Kidney glomerular epithelial cell (primary cell): ENCODE results near the gene BMP8A.
"Not testable (repeated sequence)": the region's sequence is repeated elsewhere in the genome, so short reads cannot be mapped to it uniquely, and the experiment has no call there.

Experiments
- DNase-seq: peaks from one replicate; lab custom pipeline; 2025; lab: John Stamatoyannopoulos, UW

Gene BMP8A, protein sequence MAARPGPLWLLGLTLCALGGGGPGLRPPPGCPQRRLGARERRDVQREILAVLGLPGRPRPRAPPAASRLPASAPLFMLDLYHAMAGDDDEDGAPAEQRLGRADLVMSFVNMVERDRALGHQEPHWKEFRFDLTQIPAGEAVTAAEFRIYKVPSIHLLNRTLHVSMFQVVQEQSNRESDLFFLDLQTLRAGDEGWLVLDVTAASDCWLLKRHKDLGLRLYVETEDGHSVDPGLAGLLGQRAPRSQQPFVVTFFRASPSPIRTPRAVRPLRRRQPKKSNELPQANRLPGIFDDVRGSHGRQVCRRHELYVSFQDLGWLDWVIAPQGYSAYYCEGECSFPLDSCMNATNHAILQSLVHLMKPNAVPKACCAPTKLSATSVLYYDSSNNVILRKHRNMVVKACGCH

DNA sequence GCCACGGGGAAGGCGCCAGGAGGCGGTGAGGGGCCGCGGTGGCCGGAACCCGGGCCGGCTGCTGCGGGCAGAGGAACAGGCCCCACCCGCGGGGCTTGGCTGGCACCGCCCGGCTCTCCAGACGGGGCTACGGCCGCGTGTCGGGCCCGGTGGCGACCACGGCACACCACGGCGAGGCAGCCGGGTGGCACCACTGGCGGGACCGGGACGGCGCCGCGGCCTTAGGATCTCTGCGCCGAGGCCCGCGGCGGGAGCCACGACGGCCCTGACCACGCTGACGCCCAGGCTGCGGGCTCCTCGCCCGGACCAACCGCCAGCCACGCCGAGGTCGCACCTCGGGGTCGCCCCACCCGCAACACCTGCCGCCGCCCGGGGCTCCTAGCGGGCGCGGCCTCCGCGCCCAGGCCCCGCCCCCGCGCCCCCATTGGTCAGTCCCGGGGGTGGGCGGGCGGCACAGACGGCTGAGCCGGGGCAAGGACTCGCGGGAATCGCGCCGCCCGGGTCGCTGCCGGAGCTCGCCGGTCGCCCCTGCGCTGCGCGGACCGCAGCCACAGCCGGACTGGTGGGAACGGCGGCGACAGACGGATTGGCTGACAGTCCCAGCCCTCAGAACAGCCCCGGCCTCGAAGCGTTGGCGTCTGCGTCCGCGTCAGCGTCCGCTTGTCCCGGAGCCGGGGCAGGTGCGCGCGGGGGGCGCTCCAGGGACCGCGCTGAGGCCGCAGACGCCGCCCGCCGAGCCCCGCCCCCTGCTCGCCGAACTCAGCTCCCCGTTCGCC is at the start of gene BMP8A:
Gene BMP8A, plus strand, starts transcription at position 491 of the 776 bp plus-strand sequence. CDS start 356 bp downstream, outside the sequence.
- no peak for DNase-seq

GRCh38 chr1:39441797-39442196 is 49.6 kb upstream of the BMP8A start:
- no peak for DNase-seq

- no peak for DNase-seq
These were observed 45.9 kb upstream of the BMP8A start for GRCh38 chr1:39445573-39445972.

- no peak for DNase-seq
These were observed 44.4 kb upstream of the BMP8A start for GRCh38 chr1:39446986-39447567.

DNA sequence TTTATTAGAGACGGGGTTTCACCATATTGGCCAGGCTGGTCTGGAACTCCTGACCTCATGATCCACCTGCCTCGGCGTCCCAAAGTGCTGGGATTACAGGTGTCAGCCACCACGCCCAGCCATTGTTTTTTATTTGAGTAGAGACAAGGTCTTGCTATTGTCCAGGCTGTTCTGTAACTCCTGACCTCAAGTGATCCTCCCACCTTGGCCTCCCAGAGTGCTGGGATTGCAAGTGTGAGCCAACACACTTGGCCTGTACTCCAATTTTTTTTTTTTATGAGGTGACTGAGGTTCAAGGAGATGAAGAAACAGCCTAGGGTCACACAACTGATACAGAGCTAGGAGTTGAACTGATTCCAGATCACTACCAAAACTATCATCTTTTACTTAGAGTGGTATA is 41.4 kb upstream of the BMP8A start:
- DNase-seq = not testable (repeated sequence)

DNA sequence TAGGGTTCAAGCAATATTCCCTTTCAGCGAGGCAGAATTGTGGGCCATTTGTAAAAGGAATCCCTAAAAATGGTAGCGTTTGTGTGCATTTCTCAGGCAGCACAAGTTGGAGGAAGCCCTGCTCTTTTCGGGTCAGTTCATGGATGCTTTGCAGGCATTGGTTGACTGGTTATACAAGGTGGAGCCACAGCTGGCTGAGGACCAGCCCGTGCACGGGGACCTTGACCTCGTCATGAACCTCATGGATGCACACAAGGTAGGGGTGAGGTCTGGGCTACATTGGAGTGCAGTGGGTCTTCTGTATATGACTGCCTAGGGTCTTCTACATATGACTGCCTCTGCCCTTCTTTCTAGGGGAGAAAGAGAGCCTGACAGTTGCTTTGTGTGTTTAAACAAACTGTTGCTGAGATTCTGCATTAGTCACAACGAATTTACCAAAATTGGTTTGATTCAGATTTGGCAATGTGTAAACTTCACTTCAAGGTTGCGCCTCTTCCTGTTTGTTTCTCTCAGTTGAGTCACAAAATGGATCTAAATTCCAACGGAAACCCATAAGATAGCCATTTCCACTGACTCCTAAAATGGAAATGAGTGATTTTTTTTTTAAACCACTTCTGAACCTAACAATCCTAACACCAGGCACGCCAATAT is 40.4 kb upstream of the BMP8A start:
- DNase-seq = no peak

- no peak for DNase-seq
These were observed 39.4 kb upstream of the BMP8A start for GRCh38 chr1:39452081-39452480.

- no peak for DNase-seq
These were observed 38.9 kb upstream of the BMP8A start for GRCh38 chr1:39452540-39452939.

DNA sequence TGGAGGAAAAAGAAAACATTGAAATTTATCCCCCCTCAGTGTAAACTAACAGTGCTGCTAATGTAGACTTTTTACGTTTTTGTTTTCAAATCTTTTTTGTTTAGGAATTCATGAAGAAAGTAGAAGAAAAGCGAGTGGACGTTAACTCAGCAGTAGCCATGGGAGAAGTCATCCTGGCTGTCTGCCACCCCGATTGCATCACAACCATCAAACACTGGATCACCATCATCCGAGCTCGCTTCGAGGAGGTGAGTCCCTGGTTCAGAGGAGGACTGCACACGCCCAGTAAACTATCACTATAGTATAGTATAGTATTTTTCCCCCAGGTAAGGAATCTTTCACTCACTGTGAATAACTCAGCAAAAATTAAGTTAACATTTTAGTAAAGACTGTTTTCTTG is 37.8 kb upstream of the BMP8A start:
- no peak for DNase-seq

DNA sequence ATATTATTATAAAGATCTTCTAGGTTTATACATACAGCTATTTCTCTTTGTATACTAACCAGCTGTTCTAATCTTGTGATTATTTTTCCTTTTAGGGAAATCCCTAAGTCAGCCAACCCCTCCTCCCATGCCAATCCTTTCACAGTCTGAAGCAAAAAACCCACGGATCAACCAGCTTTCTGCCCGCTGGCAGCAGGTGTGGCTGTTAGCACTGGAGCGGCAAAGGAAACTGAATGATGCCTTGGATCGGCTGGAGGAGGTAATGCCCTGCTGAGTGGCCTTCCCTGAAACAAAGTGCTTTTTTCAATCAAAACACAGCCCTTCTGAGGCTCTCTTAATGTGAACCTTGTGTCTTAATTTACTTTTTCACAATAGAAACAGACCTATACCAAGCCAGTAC is 32.4 kb upstream of the BMP8A start:
- DNase-seq = no peak

DNA sequence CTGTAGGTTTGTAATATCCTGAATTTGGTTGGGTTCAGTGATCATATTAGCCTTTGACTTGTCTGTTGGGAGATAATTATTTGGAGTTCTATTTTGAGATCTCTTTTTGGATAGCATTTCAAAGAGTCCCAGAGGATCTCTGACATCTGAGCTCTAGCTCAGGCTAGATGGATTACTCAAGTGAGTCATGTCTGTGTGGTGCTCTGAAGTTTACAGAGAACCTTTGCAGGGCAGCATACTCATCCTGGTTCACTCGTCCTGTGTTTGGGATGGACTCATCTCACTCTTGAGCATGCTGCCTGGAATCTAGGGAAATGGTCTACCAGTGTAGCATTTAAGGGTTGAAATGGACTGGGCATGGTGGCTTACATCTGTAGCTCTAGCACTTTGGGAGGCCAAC is 29.4 kb upstream of the BMP8A start:
- no peak for DNase-seq

- no peak for DNase-seq
These were observed 24.9 kb upstream of the BMP8A start for GRCh38 chr1:39466413-39467107.

DNA sequence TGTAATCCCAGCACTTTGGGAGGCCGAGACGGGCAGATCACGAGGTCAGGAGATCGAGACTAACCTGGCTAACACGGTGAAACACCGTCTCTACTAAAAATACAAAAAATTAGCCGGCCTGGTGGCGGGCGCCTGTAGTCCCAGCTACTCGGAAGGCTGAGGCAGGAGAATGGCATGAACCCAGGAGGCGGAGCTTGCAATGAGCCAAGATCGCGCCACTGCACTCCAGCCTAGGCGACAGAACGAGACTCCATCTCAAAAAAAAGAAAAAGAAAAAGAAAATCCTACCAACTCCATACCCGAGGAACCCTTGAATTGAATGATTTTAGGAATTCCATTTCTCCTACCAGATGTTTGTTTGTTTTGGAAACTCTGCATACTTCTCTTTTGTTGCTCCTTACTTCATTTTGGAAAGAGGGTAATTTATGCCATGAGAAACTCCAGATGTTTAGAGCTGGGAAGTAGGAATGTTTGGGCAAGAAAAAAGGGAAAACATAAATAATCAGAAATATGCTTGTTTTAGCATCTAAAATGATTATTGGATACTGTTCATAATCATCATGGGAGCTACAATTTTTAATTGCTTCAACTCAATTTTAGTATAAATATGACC is 24.2 kb upstream of the BMP8A start:
- DNase-seq = not testable (repeated sequence)

- DNase-seq = no peak
These were observed 22.3 kb upstream of the BMP8A start for GRCh38 chr1:39469150-39469549.

GRCh38 chr1:39470040-39470439 is 21.4 kb upstream of the BMP8A start:
- DNase-seq = no peak

DNA sequence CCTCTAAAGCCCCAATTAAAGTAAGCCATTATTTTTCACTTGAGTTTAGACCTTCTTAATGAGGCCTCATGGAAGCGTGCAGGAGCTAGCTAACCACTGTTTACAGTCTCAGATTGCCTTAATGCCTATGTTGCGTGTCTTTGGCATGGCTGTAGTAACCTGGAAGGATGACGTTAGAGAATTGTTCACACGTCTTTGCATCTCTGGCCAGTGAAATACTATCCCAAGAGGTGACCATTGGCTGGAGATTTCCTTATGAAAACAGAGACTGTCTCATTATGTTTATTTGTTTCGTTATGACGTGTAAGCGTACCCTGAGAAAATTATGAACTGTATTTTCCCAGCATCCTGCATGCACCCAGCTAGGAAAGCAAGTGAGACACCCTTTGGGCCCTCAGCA is 18.6 kb upstream of the BMP8A start:
- no peak for DNase-seq

GRCh38 chr1:39473324-39473723 is 18.1 kb upstream of the BMP8A start:
- DNase-seq = no peak

- DNase-seq = no peak
These were observed 16.6 kb upstream of the BMP8A start for GRCh38 chr1:39474810-39475209.

GRCh38 chr1:39475551-39475950 is 15.9 kb upstream of the BMP8A start:
- DNase-seq = not testable (repeated sequence)

DNA sequence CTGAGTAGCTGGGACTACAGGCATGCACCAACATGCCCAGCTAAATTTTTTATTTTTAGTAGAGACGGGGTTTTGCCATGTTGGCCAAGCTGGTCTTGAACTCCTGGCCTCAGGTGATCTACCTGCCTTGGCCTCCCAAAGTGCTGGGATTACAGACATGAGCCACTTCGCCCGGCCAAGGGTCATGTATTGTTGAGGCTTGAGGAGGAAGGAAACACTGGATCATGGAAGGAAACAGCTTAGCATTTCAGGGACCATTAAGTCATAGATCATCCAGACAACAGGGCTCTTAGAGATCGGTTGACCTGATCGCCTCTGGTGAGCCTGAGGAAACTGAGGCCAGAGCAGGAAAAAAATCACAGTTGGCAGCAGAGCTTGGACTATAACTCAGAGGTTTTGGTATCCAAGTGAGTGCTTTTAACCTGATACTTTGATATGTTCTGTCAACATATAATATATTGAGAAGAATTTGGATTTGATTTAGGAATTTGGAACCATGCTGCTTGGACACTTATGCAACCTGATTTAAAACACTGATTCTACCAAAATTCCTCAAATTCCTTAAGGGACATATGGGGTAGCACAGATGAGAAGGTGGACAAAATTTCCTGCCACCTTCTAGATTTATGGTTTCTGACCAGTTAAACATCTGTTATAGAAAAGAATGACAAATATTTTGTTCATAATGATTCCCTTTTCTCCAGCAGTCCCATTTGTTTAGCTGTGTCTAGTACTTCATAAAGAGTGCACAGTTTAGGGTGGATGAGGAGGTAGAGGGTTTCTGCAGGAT is 13.1 kb upstream of the BMP8A start:
- DNase-seq = no peak

GRCh38 chr1:39481289-39481688 is 10.1 kb upstream of the BMP8A start:
- no peak for DNase-seq
